WTC11 (cell line): Measurements from ENCODE around the gene TEX54. TPM values are rescaled to one million over a fixed set of nuclear protein-coding genes. Genes with fewer than 3 reads are reported as not detected.

Experiments
- ATAC-seq: fragments of 200-7000 bp; cut with Tn5 transposase; 2 replicates; pipeline ENCODE4 v1.10.0; 2021; ENCODE audit warnings: mild to moderate bottlenecking, moderate library complexity
- CTCF ChIA-PET: fragments of 300-600 bp; sonication (Branson Sonifier 250); formaldehyde crosslinking; loops from one replicate; lab custom pipeline; 2021; ENCODE audit warnings: antibody characterized with exemption; lab: Charles Lee
- POLR2A ChIA-PET: fragments of 350-600 bp; sonication (Branson Sonifier 250); formaldehyde crosslinking; loops from one replicate; lab custom pipeline; 2021; ENCODE audit warnings: antibody characterized with exemption; lab: Charles Lee
- DNase-seq: peaks from one replicate; pipeline ENCODE4 v3.0.0; 2021; ENCODE audit warnings: low spot score
- H3K27ac Mint-ChIP-seq: 2 replicates; pipeline ENCODE4 v1.8.0; 2021; ENCODE audit warnings: mixed read lengths
- H3K27me3 Mint-ChIP-seq: 2 replicates; pipeline ENCODE4 v1.8.0; 2021; ENCODE audit warnings: low read depth, mild to moderate bottlenecking, moderate library complexity, mixed read lengths
- H3K36me3 Mint-ChIP-seq: 2 replicates; pipeline ENCODE4 v1.8.0; 2021; ENCODE audit warnings: mixed read lengths
- H3K4me1 Mint-ChIP-seq: 2 replicates; pipeline ENCODE4 v1.8.0; 2022; ENCODE audit warnings: mixed read lengths
- H3K4me3 Mint-ChIP-seq: 2 replicates; pipeline ENCODE4 v1.8.0; 2021; ENCODE audit warnings: mild to moderate bottlenecking, moderate library complexity, mixed read lengths
- H3K9me3 Mint-ChIP-seq: 2 replicates; pipeline ENCODE4 v1.8.0; 2021; ENCODE audit warnings: mixed read lengths
- ATF3 ChIP-seq: sonication (generic); formaldehyde crosslinking; conservative IDR thresholded peaks from 2 replicates; pipeline ENCODE4 v1.8.1; 2022; ENCODE audit warnings: mild to moderate bottlenecking, missing genetic modification reagents
- CBFB ChIP-seq: sonication (generic); formaldehyde crosslinking; IDR thresholded peaks from 2 replicates; pipeline ENCODE4 v1.8.1; 2022; ENCODE audit warnings: mild to moderate bottlenecking, low read depth, missing genetic modification reagents
- CDX4 ChIP-seq: fragments of 250-450 bp; sonication (Bioruptor Pico); IDR thresholded peaks from 2 replicates; pipeline ENCODE4 v1.9.0; 2021; ENCODE audit warnings: moderate library complexity, mild to moderate bottlenecking, inconsistent platforms, borderline replicate concordance
- CTCF ChIP-seq: fragments of 200-600 bp; IDR thresholded peaks from 2 replicates; pipeline ENCODE4 v1.8.0; 2022; ENCODE audit warnings: antibody characterized with exemption
- HMGA2 ChIP-seq: fragments of 250-450 bp; sonication (Bioruptor Pico); IDR thresholded peaks from 2 replicates; pipeline ENCODE4 v1.4.0; 2021; ENCODE audit warnings: mild to moderate bottlenecking, moderate library complexity
- IRF1 ChIP-seq: sonication (generic); formaldehyde crosslinking; IDR thresholded peaks from 2 replicates; pipeline ENCODE4 v1.8.0; 2023; ENCODE audit warnings: missing genetic modification reagents
- MLX ChIP-seq: sonication (generic); formaldehyde crosslinking; IDR thresholded peaks from 2 replicates; pipeline ENCODE4 v1.8.1; 2023; ENCODE audit warnings: mild to moderate bottlenecking, missing genetic modification reagents, moderate library complexity
- SOX15 ChIP-seq: fragments of 250-450 bp; sonication (Bioruptor Pico); IDR thresholded peaks from 2 replicates; pipeline ENCODE4 v1.9.0; 2021; ENCODE audit warnings: mild to moderate bottlenecking
- SP1 ChIP-seq: sonication (generic); formaldehyde crosslinking; conservative IDR thresholded peaks from 2 replicates; pipeline ENCODE4 v1.8.1; 2022; ENCODE audit warnings: missing genetic modification reagents
- STAT6 ChIP-seq: sonication (generic); formaldehyde crosslinking; conservative IDR thresholded peaks from 2 replicates; pipeline ENCODE4 v1.8.1; 2023; ENCODE audit warnings: mild to moderate bottlenecking, low read depth, missing genetic modification reagents, moderate library complexity
- ZNF121 ChIP-seq: sonication (generic); formaldehyde crosslinking; IDR thresholded peaks from 2 replicates; pipeline ENCODE4 v1.8.0; 2023; ENCODE audit warnings: missing genetic modification reagents
- ZNF138 ChIP-seq: sonication (generic); formaldehyde crosslinking; conservative IDR thresholded peaks from 2 replicates; pipeline ENCODE4 v1.8.1; 2022; ENCODE audit warnings: mild to moderate bottlenecking, moderate library complexity, missing genetic modification reagents
- ZNF425 ChIP-seq: fragments of 250-450 bp; sonication (Bioruptor Pico); conservative IDR thresholded peaks from 2 replicates; pipeline ENCODE4 v1.9.0; 2021; ENCODE audit warnings: mild to moderate bottlenecking
- total RNA-seq: library from RNA; stranded (reverse); gene quantifications from 3 replicates; pipeline ENCODE4 v1.2.3, GENCODE V29; 2021

TEX54 gene
- total RNA-seq, 1 experiment from 2014 or later = not detected

- TF ChIP-seq ATF3 = no peak
- TF ChIP-seq CTCF = peak; percentile 22; the same call in 1 of the 2 replicates
- TF ChIP-seq HMGA2 (CRISPR knock-in tag) = 0 out of 2 replicates have a peak, but pooled peaks have one; percentile 24
- TF ChIP-seq ZNF425 = no peak
- no peak for TF ChIP-seq CDX4 (CRISPR knock-in tag)
- 0 out of 2 replicates have a peak, but pooled peaks have one; percentile 42 for TF ChIP-seq IRF1 (CRISPR knock-in tag)
- TF ChIP-seq MLX (CRISPR knock-in tag) = no peak; the same call in 1 of the 2 replicates
- no peak for TF ChIP-seq STAT6
- TF ChIP-seq ZNF138 (CRISPR knock-in tag) = no peak
- no peak for TF ChIP-seq SOX15
- no peak for TF ChIP-seq CBFB (CRISPR knock-in tag)
These were observed 48.4 kb upstream of the TEX54 start, which contains the start of gene SLC3A2 (continued) for GRCh38 chr11:62880803-62881578.

GRCh38 chr11:62880231-62880802 is 47.7 kb upstream of the TEX54 start:
- POLR2A ChIA-PET = interaction anchor here (1.2 to 3.8 kb wide), 9 partner anchors 9 to 153 kb away, joined by 3 to 44 read pairs (median 7); partner anchors contain the start of genes HNRNPUL2, STX5, TMEM179B and TTC9C
- CTCF ChIA-PET = interaction anchor here (1.0 to 1.7 kb wide), 4 partner anchors 18 to 153 kb away, joined by 4 to 14 read pairs (median 6); partner anchors contain the start of genes HNRNPUL2 and TMEM179B
- H3K4me1 Mint-ChIP-seq = peaks cover 49% of the 10 kb centered on the region

More at GRCh38 chr11:62880231-62880802, 47.7 kb upstream of the TEX54 start:
- peaks cover 62% of the 10 kb centered on the region for H3K36me3 Mint-ChIP-seq
- H3K4me3 Mint-ChIP-seq = peak overlapping the region; percentile 99
- no peaks in the 10 kb centered on the region for H3K9me3 Mint-ChIP-seq
- TF ChIP-seq SP1 (CRISPR knock-in tag) (no peak), ZNF121 (CRISPR knock-in tag) (no peak)
- peak overlapping the region; percentile 100 for H3K27ac Mint-ChIP-seq
- peak; percentile 9 for ATAC-seq
- no peak for DNase-seq
- peaks cover 3% of the 10 kb centered on the region; the same call in 1 of the 2 replicates for H3K27me3 Mint-ChIP-seq
